SK-N-SH treated with all-trans-retinoic acid at 6 μM for 48 hours (cell line): ENCODE data around the gene ARVCF.

Source experiments
- ATAC-seq: fragments of 200-7000 bp; cut with Tn5 transposase; 3 replicates; pipeline ENCODE4 v1.9.1; 2020; ENCODE audit warnings: mild to moderate bottlenecking, moderate library complexity
- ARNTL ChIP-seq: fragments of 450-650 bp; formaldehyde crosslinking; IDR thresholded peaks from 2 replicates; pipeline ENCODE4 v1.5.0; 2020; ENCODE audit warnings: low read depth, mild to moderate bottlenecking, moderate library complexity, borderline replicate concordance
- BACH2 ChIP-seq: fragments of 250-450 bp; sonication (Bioruptor Pico); IDR thresholded peaks from 2 replicates; pipeline ENCODE4 v1.9.0; 2021; ENCODE audit warnings: mild to moderate bottlenecking, borderline replicate concordance
- CREB5 ChIP-seq: fragments of 250-450 bp; sonication (Bioruptor Pico); IDR thresholded peaks from 2 replicates; pipeline ENCODE4 v1.5.1; 2020; ENCODE audit warnings: low read depth, mild to moderate bottlenecking, moderate library complexity
- CSDC2 ChIP-seq: fragments of 250-450 bp; sonication (Bioruptor Pico); IDR thresholded peaks from 2 replicates; pipeline ENCODE4 v1.5.0; 2020; ENCODE audit warnings: mild to moderate bottlenecking, moderate library complexity
- CSRNP3 ChIP-seq: fragments of 250-450 bp; sonication (Bioruptor Pico); IDR thresholded peaks from 2 replicates; pipeline ENCODE4 v1.5.1; 2021; ENCODE audit warnings: mild to moderate bottlenecking, moderate library complexity
- ESRRG ChIP-seq: fragments of 250-450 bp; sonication (Bioruptor Pico); IDR thresholded peaks from 2 replicates; pipeline ENCODE4 v1.6.1; 2021; ENCODE audit warnings: mild to moderate bottlenecking
- GLIS3 ChIP-seq: fragments of 250-450 bp; sonication (Bioruptor Pico); IDR thresholded peaks from 2 replicates; pipeline ENCODE4 v1.5.0; 2020; ENCODE audit warnings: mild to moderate bottlenecking, moderate library complexity
- ISL1 ChIP-seq: fragments of 250-450 bp; sonication (Bioruptor Pico); IDR thresholded peaks from 2 replicates; pipeline ENCODE4 v2.1.2; 2022; ENCODE audit warnings: mild to moderate bottlenecking, moderate library complexity
- OSR1 ChIP-seq: fragments of 250-450 bp; sonication (Bioruptor Pico); IDR thresholded peaks from 2 replicates; pipeline ENCODE4 v1.8.0; 2022; ENCODE audit warnings: moderate library complexity, mild to moderate bottlenecking, inconsistent platforms
- PATZ1 ChIP-seq: fragments of 250-450 bp; sonication (Bioruptor Pico); IDR thresholded peaks from 2 replicates; pipeline ENCODE4 v1.8.0; 2020; ENCODE audit warnings: mild to moderate bottlenecking, moderate library complexity, borderline replicate concordance
- PPARA ChIP-seq: fragments of 250-450 bp; sonication (Bioruptor Pico); IDR thresholded peaks from 2 replicates; pipeline ENCODE4 v1.5.0; 2020; ENCODE audit warnings: mild to moderate bottlenecking, borderline replicate concordance
- RARB ChIP-seq: fragments of 250-450 bp; sonication (Bioruptor Pico); IDR thresholded peaks from 2 replicates; pipeline ENCODE4 v1.8.0; 2021; ENCODE audit warnings: mild to moderate bottlenecking, moderate library complexity
- SNAI2 ChIP-seq: fragments of 250-450 bp; sonication (Bioruptor Pico); IDR thresholded peaks from 2 replicates; pipeline ENCODE4 v1.5.0; 2020; ENCODE audit warnings: mild to moderate bottlenecking, moderate library complexity
- TCF4 ChIP-seq: fragments of 250-450 bp; sonication (Bioruptor Pico); IDR thresholded peaks from 2 replicates; pipeline ENCODE4 v1.8.0; 2021; ENCODE audit warnings: mild to moderate bottlenecking, moderate library complexity, borderline replicate concordance
- TOX ChIP-seq: fragments of 250-450 bp; sonication (Bioruptor Pico); IDR thresholded peaks from 2 replicates; pipeline ENCODE4 v1.8.0; 2021; ENCODE audit warnings: mild to moderate bottlenecking, moderate library complexity, borderline replicate concordance
- TSHZ2 ChIP-seq: fragments of 250-450 bp; sonication (Bioruptor Pico); IDR thresholded peaks from 2 replicates; pipeline ENCODE4 v1.5.0; 2020; ENCODE audit warnings: mild to moderate bottlenecking, moderate library complexity
- ZC3H10 ChIP-seq: fragments of 250-450 bp; sonication (Bioruptor Pico); IDR thresholded peaks from 2 replicates; pipeline ENCODE4 v1.5.1; 2021; ENCODE audit warnings: mild to moderate bottlenecking, moderate library complexity
- ZFP3 ChIP-seq: fragments of 250-450 bp; sonication (Bioruptor Pico); IDR thresholded peaks from 2 replicates; pipeline ENCODE4 v1.5.0; 2020; ENCODE audit warnings: mild to moderate bottlenecking, moderate library complexity
- ZFP30 ChIP-seq: fragments of 450-650 bp; formaldehyde crosslinking; IDR thresholded peaks from 2 replicates; pipeline ENCODE4 v1.5.0; 2022; ENCODE audit warnings: mild to moderate bottlenecking, moderate library complexity
- ZNF565 ChIP-seq: fragments of 450-650 bp; formaldehyde crosslinking; conservative IDR thresholded peaks from 2 replicates; pipeline ENCODE4 v1.5.0; 2020; ENCODE audit warnings: low read depth, mild to moderate bottlenecking, moderate library complexity
- ZNF70 ChIP-seq: fragments of 450-650 bp; formaldehyde crosslinking; IDR thresholded peaks from 2 replicates; pipeline ENCODE4 v1.5.0; 2020; ENCODE audit warnings: mild to moderate bottlenecking, moderate library complexity
- ZNF8 ChIP-seq: fragments of 450-650 bp; formaldehyde crosslinking; IDR thresholded peaks from 2 replicates; pipeline ENCODE4 v1.5.0; 2020; ENCODE audit warnings: mild to moderate bottlenecking, moderate library complexity

Gene ARVCF

GRCh38 chr22:20037419-20037818 is 20.8 kb upstream of the ARVCF start:
- no peak for ATAC-seq
- TF ChIP-seq TOX: no peak
- TF ChIP-seq ZNF70: no peak
- no peak for TF ChIP-seq CREB5 (CRISPR knock-in tag)
- TF ChIP-seq RARB (CRISPR knock-in tag): no peak
- no peak for TF ChIP-seq BACH2 (CRISPR knock-in tag)
- TF ChIP-seq CSDC2 (CRISPR knock-in tag): no peak
- TF ChIP-seq ISL1: no peak
- no peak for TF ChIP-seq ZNF8 (CRISPR knock-in tag)
- no peak for TF ChIP-seq PATZ1 (CRISPR knock-in tag)
- no peak for TF ChIP-seq ARNTL (CRISPR knock-in tag)
- TF ChIP-seq ZNF565 (CRISPR knock-in tag): no peak
- no peak for TF ChIP-seq OSR1 (CRISPR knock-in tag)
- no peak for TF ChIP-seq TSHZ2 (CRISPR knock-in tag)
- no peak for TF ChIP-seq ESRRG
- TF ChIP-seq ZFP30 (CRISPR knock-in tag): no peak
- no peak for TF ChIP-seq SNAI2
- TF ChIP-seq GLIS3: no peak
- no peak for TF ChIP-seq PPARA (CRISPR knock-in tag)
- TF ChIP-seq TCF4 (CRISPR knock-in tag): no peak

- no peak for ATAC-seq
- TF ChIP-seq ISL1 (no peak), CSRNP3 (CRISPR knock-in tag) (no peak), TOX (no peak), OSR1 (CRISPR knock-in tag) (no peak), ZFP30 (CRISPR knock-in tag) (no peak), RARB (CRISPR knock-in tag) (no peak), BACH2 (CRISPR knock-in tag) (no peak), PPARA (CRISPR knock-in tag) (no peak), CSDC2 (CRISPR knock-in tag) (no peak), TSHZ2 (CRISPR knock-in tag) (no peak), ESRRG (no peak), PATZ1 (CRISPR knock-in tag) (no peak), ZNF565 (CRISPR knock-in tag) (no peak), ZNF70 (no peak), TCF4 (CRISPR knock-in tag) (no peak), ARNTL (CRISPR knock-in tag) (no peak), ZC3H10 (CRISPR knock-in tag) (no peak), CREB5 (CRISPR knock-in tag) (no peak), ZFP3 (CRISPR knock-in tag) (no peak), SNAI2 (no peak)
Observed at GRCh38 chr22:20036535-20037392, 20.1 kb upstream of the ARVCF start.
